Hepatocyte (in vitro differentiated cells): ENCODE results near the gene PTGES2.

Experiments
- CTCF ChIP-seq: fragments of 200-600 bp; sonication (generic); IDR thresholded peaks from 2 replicates; pipeline ENCODE4 v1.5.1; 2016; ENCODE audit warnings: antibody characterized with exemption, mild to moderate bottlenecking; ENCODE audit not compliant: poor library complexity
- EZH2 ChIP-seq: fragments of 200-600 bp; sonication (generic); IDR thresholded peaks from 2 replicates; pipeline ENCODE4 v1.6.1; 2016; ENCODE audit warnings: antibody characterized with exemption, mild to moderate bottlenecking, borderline replicate concordance

GRCh38 chr9:128174062-128174461 lies 46.5 kb upstream of the PTGES2 start:
- no peak for TF ChIP-seq CTCF
- TF ChIP-seq EZH2 = no peak
